ENCODE measurements around the gene PA2G4. TPM values are rescaled to one million over a fixed set of nuclear protein-coding genes. Genes with fewer than 3 reads are reported as not detected.

Gene PA2G4
- polyA plus RNA-seq, 1 donor (not counting 4 experiments of a cell fraction or from before 2014, with no cell fraction given) = 480 TPM

DNA sequence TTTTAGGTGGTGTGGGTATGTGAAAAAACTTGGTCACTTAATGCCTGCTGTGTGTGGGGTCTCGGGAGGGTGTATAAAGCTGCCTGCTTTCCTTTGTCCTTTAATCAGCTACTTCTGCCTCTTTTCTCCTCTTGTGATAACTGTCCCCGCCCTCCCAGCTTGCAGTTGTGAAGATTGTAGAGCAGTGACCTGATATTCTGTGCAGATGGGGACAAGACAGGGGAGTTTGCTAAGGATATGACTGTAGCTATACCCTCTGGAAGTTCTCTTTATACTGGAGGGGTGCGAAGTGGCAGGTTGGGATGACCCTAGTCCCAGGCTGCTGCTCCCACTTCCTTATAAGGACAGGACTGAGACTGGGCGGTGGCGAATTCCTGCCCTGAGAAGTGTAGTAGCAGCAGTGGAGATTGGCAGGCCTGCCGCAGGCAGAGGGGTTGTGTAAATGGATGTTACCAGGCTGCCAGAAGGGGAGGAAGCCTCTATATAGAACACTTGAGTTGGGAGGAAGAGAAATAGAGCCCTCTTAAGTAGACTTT lies 54.6 kb downstream of the PA2G4 start:
- no peak for FAIRE-seq
- TF ChIP-seq, protein P1, sequence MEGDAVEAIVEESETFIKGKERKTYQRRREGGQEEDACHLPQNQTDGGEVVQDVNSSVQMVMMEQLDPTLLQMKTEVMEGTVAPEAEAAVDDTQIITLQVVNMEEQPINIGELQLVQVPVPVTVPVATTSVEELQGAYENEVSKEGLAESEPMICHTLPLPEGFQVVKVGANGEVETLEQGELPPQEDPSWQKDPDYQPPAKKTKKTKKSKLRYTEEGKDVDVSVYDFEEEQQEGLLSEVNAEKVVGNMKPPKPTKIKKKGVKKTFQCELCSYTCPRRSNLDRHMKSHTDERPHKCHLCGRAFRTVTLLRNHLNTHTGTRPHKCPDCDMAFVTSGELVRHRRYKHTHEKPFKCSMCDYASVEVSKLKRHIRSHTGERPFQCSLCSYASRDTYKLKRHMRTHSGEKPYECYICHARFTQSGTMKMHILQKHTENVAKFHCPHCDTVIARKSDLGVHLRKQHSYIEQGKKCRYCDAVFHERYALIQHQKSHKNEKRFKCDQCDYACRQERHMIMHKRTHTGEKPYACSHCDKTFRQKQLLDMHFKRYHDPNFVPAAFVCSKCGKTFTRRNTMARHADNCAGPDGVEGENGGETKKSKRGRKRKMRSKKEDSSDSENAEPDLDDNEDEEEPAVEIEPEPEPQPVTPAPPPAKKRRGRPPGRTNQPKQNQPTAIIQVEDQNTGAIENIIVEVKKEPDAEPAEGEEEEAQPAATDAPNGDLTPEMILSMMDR (optimal IDR thresholded peaks at IDR 0.05 in 1 of 3, IDR thresholded peaks at IDR 0.05 in 1 of 3, conservative IDR thresholded peaks at IDR 0.05 in 1 of 3; ENCODE audit: extremely low read depth in 1 of 3, insufficient read depth in 2 of 3, low read length in 3 of 3) = no peak
- TF ChIP-seq EZH2 (IDR thresholded peaks at IDR 0.05; ENCODE audit: low read length) = no peak
- Histone ChIP-seq H3K4me1 (ENCODE audit: control insufficient read depth, extremely low read depth, insufficient read depth, low read length) (peaks cover 26% of the 10 kb centered on the region), H3K4me2 (ENCODE audit: control insufficient read depth, extremely low read depth, insufficient read depth, low read depth, low read length) (peak overlapping the region; percentile 95), H4K20me1 (ENCODE audit: control insufficient read depth, extremely low read depth, insufficient read depth, low read length) (peaks cover 21% of the 10 kb centered on the region), H3K9me3 (ENCODE audit: control insufficient read depth, low read depth, low read length) (no peaks in the 10 kb centered on the region), H2AFZ (ENCODE audit: control insufficient read depth, low read length) (no peak overlapping the region), H3K27ac (ENCODE audit: control insufficient read depth, insufficient read depth, low read length) (peak overlapping the region; percentile 98), H3K9ac (ENCODE audit: control insufficient read depth, extremely low read depth, insufficient read depth, low read length) (peak overlapping the region; percentile 99), H3K79me2 (ENCODE audit: control insufficient read depth, insufficient read depth, low read length) (peaks cover 28% of the 10 kb centered on the region), H3K4me3 (ENCODE audit: control insufficient read depth in 2 of 3, extremely low read depth in 1 of 3, insufficient read depth in 2 of 3, low read depth in 1 of 3, low read length in 3 of 3) (peak overlapping the region; percentile 84 to 98 (median 89)), H3K9me1 (ENCODE audit: control insufficient read depth, extremely low read depth, insufficient read depth, low read length) (no peaks in the 10 kb centered on the region), H3K27me3 (ENCODE audit: control insufficient read depth, extremely low read depth, insufficient read depth, low read length) (no peaks in the 10 kb centered on the region), H3K36me3 (ENCODE audit: control insufficient read depth in 2 of 2, extremely low read depth in 1 of 2, insufficient read depth in 2 of 2, low read length in 2 of 2) (peaks cover 35 to 38% of the 10 kb centered on the region in 2 experiments)
- dilution Hi-C loops (cut with MboI; ENCODE audit: extremely low pct_ligation_motif_present, low sequenced_read_pairs) = no loop called here
- no peak for DNase-seq (ENCODE audit: low read depth, low spot score)

DNA sequence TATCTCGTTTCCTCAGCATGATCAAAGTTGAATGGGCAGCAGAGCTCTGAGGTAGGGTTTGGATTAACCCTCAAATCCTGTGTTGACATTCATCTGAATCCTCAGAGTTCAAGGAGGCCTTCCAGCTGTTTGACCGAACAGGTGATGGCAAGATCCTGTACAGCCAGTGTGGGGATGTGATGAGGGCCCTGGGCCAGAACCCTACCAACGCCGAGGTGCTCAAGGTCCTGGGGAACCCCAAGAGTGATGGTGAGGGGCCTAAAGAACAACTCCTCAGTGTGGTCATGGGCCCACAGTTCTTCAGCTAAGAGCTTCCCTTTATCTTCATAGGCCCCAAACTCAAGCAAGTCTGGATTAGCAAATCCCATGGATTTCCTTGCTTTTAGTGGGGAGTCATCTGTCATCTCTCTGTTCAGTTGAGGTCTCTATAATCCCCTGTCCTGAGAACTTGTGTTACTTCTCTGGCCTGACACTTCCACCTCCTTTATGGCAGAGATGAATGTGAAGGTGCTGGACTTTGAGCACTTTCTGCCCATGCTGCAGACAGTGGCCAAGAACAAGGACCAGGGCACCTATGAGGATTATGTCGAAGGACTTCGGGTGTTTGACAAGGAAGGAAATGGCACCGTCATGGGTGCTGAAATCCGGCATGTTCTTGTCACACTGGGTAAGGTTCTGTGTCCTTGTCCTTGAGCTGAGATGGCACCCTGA lies 55.3 kb downstream of the PA2G4 start:
- peak overlapping the region; percentile 84 to 98 (median 89) for H3K4me3 ChIP-seq (ENCODE audit: control insufficient read depth in 2 of 3, extremely low read depth in 1 of 3, insufficient read depth in 2 of 3, low read depth in 1 of 3, low read length in 3 of 3)
- H3K27me3 ChIP-seq (ENCODE audit: control insufficient read depth, extremely low read depth, insufficient read depth, low read length) = no peaks in the 10 kb centered on the region
- DNase-seq (ENCODE audit: low read depth, low spot score) (no peak), FAIRE-seq (peak; percentile 32)
- peaks cover 28% of the 10 kb centered on the region for H3K79me2 ChIP-seq (ENCODE audit: control insufficient read depth, insufficient read depth, low read length)
- TF ChIP-seq, protein P1 (optimal IDR thresholded peaks at IDR 0.05 in 1 of 3, IDR thresholded peaks at IDR 0.05 in 1 of 3, conservative IDR thresholded peaks at IDR 0.05 in 1 of 3; ENCODE audit: extremely low read depth in 1 of 3, insufficient read depth in 2 of 3, low read length in 3 of 3) = no peak
- no peak for TF ChIP-seq EZH2 (IDR thresholded peaks at IDR 0.05; ENCODE audit: low read length)
- no peaks in the 10 kb centered on the region for H3K9me3 ChIP-seq (ENCODE audit: control insufficient read depth, low read depth, low read length)
- H3K36me3 ChIP-seq (ENCODE audit: control insufficient read depth in 2 of 2, extremely low read depth in 1 of 2, insufficient read depth in 2 of 2, low read length in 2 of 2) = peaks cover 35 to 38% of the 10 kb centered on the region in 2 experiments
- no peak overlapping the region for H2AFZ ChIP-seq (ENCODE audit: control insufficient read depth, low read length)
- peak overlapping the region; percentile 95 for H3K4me2 ChIP-seq (ENCODE audit: control insufficient read depth, extremely low read depth, insufficient read depth, low read depth, low read length)
- peak overlapping the region; percentile 99 for H3K9ac ChIP-seq (ENCODE audit: control insufficient read depth, extremely low read depth, insufficient read depth, low read length)
- dilution Hi-C loops (cut with MboI; ENCODE audit: extremely low pct_ligation_motif_present, low sequenced_read_pairs) = no loop called here
- H4K20me1 ChIP-seq (ENCODE audit: control insufficient read depth, extremely low read depth, insufficient read depth, low read length) = peaks cover 21% of the 10 kb centered on the region
- H3K4me1 ChIP-seq (ENCODE audit: control insufficient read depth, extremely low read depth, insufficient read depth, low read length) = peaks cover 26% of the 10 kb centered on the region
- H3K27ac ChIP-seq (ENCODE audit: control insufficient read depth, insufficient read depth, low read length) = peak overlapping the region; percentile 98
- H3K9me1 ChIP-seq (ENCODE audit: control insufficient read depth, extremely low read depth, insufficient read depth, low read length) = no peaks in the 10 kb centered on the region

Data from keratinocyte (primary cell).